Activated naive CD8-positive, alpha-beta T cell treated with anti-CD3 and anti-CD28 coated beads, Interleukin-2, amount 50 U/mL, for 16 hours (primary cell): ENCODE data around the gene MAP7D2.
A peak's percentile ranks its signal among the peaks of the same experiment; 100 is the strongest.

ENCODE experiments used
- DNase-seq: peaks from one replicate; pipeline ENCODE4 v3.0.0-alpha.2; 2020; ENCODE audit warnings: low read depth, low spot score

Gene MAP7D2

DNA sequence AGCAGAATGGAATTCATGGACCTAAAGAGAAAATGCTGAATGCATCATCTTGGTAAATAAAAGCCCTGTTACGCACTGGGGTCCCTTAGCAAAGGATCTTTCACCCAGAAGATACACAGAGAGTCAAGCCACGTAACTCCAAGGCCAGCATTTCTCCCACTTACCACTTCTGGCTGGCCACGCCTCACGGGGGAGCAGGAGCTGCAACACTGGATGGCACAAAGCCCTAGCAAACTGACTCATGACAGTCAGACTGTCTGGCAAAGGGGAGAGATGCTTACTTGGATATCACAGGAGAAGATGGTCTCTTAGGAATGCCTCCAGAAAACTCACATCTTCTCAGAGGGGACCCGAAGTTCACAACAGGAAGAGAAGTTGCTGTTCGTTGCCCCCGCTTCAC lies 74.5 kb downstream of the MAP7D2 start:
- no peak for DNase-seq

DNA sequence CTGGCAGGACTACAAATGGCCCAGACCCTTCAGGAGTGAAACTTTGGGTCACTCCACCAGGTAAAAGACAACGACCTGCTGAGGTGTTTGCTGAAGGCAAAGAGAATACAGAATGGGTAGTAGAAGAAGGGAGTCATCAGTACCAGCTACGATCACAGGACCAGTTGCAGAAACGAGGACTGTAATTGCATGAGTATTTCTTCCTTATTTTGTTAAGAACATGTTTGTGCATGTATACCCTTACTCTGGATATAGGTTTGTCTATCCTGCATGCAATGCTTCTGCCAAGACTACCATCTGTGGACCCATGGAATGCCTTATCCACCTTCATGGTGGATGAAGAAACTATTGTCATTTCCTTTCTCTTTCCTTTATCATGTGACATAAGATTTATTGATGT lies 77.7 kb downstream of the MAP7D2 start:
- DNase-seq = no peak

GRCh38 chrX:20037186-20037585 lies 79.5 kb downstream of the MAP7D2 start:
- DNase-seq = no peak

DNA sequence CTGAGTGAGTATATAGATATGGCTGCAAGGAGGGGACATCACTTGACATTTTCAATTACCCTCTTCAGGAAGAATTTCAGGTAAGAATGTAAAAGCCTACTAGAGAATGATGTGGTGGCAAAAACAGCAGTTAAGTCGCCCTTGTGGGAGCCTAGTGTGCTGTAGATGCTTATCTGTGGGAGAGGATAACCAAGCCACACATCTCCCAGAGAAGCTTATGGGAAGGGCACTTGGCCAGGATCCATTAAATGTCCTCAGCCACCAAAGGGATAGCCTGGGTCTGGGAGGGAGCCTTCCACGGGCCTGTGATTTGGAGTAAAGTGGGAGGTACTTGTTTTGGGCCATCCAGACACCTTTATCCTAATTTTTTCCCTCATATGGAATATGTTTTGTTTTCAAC lies 84.5 kb downstream of the MAP7D2 start:
- DNase-seq = no peak

- DNase-seq = no peak
Observed at GRCh38 chrX:20029728-20030127, 87.0 kb downstream of the MAP7D2 start.

GRCh38 chrX:20028588-20028987 lies 88.1 kb downstream of the MAP7D2 start:
- DNase-seq = no peak

- DNase-seq = no peak
Observed at GRCh38 chrX:20026278-20026677, 90.4 kb downstream of the MAP7D2 start.

- DNase-seq = no peak
Observed at GRCh38 chrX:20019672-20020365, 96.9 kb downstream of the MAP7D2 start.

DNA sequence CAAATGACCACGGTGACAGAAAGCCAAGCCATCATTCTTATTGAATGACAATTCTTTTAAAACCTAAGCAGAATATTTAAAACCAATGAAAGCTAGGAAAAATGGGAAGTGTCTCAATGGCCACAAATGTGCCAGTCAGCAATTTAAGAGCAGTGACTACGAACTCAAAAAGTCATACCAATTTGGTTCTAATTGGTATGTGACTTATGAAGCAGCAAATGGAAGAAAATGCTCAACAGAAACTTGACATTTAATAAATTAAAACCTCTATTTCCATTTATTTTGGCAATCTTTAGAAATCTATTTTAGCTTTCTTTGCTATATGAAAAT lies 100.1 kb downstream of the MAP7D2 start:
- no peak for DNase-seq

DNA sequence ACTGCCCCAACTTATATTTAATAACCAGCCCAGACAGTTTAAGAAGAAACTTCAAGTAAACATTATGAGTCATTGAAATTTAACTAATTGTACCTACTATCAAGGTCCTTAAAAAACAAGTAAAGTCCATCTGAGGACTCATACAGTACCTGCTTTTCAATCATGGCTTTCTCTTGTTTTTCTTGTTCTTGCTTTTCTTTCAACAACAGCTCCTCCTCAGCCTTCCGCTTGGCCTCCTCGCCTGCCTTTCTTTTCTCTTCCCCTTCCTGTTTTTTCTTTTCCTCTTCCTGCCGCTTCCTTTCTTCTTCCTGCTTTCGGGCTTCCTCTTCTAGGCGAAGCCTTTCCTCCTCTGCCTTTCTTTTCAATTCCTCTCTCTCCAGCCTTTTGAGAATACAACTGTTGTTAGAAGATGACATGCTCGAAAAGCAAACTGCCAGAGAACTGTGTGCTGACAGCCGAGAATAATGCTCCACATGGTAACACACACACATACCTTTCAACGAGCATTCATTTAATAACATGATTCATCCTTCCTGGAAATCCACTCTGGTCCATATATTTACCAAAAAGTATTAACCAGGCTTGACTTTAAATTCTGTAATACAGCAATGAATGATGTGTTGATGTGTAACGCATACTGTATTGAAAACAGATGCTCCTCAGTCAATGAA lies 100.6 kb downstream of the MAP7D2 start:
- DNase-seq = no peak

DNA sequence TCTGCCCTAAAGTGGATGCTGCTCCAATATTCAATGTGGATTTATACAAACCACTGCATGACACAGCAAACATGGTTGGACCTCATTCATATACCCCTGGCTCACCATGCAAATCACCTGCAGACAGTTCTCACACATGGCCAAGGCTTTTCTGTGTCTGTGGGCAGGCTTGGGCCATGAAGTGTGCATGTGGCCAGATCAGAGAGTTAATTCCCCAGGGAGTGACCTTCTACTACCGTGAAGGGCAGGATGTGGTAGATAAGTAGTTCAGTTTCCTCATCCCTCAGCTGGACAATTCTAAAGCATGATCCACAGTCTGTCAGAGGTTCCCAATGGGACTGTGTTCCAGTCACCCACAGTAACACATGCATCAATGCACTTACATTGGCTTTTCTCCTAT lies 101.3 kb downstream of the MAP7D2 start:
- no peak for DNase-seq

DNA sequence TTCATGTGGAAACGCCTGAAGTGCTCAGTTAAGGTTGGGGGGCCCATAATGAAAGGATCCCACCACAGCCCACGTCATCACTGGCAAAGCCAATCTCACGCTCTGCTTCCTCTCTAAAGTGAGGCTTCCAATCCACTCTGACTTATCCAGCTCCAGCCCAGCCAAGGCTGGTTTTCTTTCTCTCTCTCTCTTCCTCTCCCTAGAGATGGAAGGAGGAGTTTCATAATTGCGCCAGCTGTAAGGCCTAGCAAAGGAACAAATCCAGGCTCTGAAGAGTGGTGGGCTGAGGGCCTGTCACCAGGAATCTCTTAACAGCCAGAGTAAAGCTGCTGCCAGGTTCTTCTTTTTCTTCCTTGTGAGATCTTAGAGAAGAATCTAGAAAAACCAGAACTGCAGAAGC lies 105.1 kb downstream of the MAP7D2 start:
- DNase-seq = no peak

GRCh38 chrX:20007962-20008622 lies 108.6 kb downstream of the MAP7D2 start:
- DNase-seq = no peak

DNA sequence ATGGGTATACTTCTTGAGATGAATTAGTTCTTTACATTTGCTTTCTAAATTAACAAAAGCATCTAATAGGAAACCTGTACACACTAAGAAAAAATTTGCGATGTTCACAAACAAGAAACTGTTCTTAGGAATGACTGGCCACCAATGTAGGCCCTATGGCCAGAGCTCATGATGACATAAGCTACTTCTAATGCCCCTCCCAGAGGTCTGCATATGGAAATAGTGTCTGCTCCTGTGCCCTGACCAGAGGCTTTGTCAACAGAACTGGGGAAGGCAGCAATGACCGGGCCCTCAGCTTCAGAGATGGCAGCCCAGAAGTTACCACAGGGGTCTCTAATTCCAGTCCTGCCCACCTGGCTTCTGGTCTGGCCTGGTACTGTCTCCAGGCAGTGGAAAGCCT lies 110.8 kb downstream of the MAP7D2 start:
- DNase-seq = no peak

GRCh38 chrX:20001588-20001987 lies 115.1 kb downstream of the MAP7D2 start:
- no peak for DNase-seq

- no peak for DNase-seq
Observed at GRCh38 chrX:19991350-19991718, 125.4 kb downstream of the MAP7D2 start.

- peak; percentile 66 for DNase-seq
Observed at GRCh38 chrX:19990556-19991349, 126.0 kb downstream of the MAP7D2 start, which contains the start of gene BCLAF3. Gene BCLAF3, minus strand, starts transcription at chrX:19991061. Its CDS starts 20,797 bp downstream, at chrX:19970264.

DNA sequence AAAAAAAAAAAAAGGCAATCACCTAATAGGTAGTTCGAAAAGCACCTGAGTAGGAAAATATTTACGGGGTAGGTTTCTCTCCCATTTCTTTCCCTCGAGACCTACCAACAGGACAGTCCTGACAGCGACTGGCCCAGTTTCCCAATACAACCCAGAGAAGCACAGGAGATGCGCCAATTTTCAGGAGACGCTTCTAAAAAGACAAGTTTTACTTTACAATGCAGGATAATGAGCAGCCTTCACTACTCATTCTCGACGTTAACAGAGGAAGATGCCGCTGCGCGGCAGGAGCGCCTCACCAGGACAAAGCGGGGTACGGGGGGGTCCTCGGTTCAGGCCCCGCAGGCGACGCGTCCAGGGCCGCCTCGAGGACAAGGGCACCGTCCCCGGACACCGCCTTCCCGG lies 126.6 kb downstream of the MAP7D2 start:
- no peak for DNase-seq

DNA sequence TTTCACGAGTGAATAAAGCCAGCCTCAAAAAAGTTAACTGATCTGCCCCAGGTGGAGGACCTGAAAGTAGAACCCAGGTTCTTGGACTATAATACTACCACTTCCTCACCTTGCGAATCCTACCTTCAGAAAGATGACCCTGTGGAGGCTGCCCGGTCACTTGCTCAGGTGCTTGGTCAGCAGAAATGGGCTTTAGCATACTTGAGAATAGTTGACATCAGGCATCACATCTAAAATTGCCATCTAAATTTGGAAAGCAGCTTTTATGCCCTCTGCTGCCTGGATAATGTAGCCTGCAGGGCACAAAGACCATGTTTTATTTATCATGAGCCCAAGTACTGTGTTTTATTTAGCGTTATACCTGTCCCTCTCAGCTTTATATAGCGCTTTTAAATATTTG lies 128.9 kb downstream of the MAP7D2 start:
- no peak for DNase-seq

GRCh38 chrX:19986531-19986930 lies 130.2 kb downstream of the MAP7D2 start:
- DNase-seq = no peak

DNA sequence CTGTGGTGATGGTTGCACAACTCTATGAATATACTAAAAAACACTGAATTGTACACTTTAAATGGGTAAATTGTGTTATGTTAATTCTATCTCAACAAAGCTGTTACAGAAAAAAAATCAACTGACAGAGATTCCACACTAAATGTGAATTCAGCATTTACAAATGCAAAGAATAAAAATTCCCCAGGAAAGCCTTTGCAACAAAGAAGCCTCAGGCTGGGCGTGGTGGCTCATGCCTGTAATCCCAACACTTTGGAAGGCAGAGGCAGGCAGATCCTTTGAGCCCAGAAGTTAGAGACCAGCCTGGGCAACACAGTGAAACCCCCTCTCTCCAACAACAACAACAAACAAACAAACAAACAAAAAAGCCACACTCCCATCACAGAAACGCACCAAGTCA lies 134.8 kb downstream of the MAP7D2 start:
- DNase-seq = no peak

DNA sequence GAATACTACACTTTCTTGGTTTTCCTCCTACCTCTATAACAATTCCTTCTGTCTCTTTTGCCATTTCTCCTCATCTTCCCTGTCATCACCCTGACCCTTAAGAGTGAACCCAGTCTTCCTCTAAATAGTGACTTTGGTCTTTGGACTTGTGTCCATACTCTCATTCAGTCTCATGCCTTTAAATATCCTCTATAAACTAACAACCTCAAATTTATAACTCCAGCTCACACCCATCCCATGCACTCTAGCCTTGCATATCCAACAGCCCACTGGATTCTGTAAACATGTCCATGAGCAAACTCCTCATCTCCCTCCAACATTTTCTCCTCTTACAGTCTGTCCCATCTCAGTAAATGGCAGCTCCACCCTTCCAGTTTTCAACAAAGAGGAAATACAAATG lies 140.9 kb downstream of the MAP7D2 start:
- DNase-seq = no peak
